Measurements from ENCODE around the gene EXOC3L4.

DNA sequence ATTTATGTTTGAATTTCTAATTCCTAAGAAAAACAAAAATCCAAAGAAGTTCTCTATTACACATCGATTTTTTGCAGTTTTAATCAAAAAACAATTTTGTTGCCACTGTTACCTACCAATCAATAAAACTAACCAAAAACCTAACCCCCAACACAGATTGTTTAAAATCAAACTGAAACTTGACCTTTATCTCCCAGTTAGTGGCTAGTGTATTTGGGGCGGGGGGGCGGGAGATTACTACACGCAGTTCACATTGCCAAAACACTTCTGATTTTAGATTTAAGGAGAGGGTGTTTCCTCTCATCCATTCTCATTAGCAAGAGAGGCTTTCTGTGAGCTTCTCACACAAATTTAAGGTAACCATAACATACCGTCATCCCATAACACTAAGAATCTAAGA, 43.6 kb upstream of the EXOC3L4 start:
- TF ChIP-seq CTCF (IDR thresholded peaks at IDR 0.05; ENCODE audit: poor library complexity, severe bottlenecking) (no peak), SMC3 (conservative IDR thresholded peaks at IDR 0.05; ENCODE audit: poor library complexity) (no peak), EP300 (conservative IDR thresholded peaks at IDR 0.05; ENCODE audit: poor library complexity, severe bottlenecking) (no peak), RAD21 (conservative IDR thresholded peaks at IDR 0.05) (no peak)
- TF ChIP-seq, protein P1, sequence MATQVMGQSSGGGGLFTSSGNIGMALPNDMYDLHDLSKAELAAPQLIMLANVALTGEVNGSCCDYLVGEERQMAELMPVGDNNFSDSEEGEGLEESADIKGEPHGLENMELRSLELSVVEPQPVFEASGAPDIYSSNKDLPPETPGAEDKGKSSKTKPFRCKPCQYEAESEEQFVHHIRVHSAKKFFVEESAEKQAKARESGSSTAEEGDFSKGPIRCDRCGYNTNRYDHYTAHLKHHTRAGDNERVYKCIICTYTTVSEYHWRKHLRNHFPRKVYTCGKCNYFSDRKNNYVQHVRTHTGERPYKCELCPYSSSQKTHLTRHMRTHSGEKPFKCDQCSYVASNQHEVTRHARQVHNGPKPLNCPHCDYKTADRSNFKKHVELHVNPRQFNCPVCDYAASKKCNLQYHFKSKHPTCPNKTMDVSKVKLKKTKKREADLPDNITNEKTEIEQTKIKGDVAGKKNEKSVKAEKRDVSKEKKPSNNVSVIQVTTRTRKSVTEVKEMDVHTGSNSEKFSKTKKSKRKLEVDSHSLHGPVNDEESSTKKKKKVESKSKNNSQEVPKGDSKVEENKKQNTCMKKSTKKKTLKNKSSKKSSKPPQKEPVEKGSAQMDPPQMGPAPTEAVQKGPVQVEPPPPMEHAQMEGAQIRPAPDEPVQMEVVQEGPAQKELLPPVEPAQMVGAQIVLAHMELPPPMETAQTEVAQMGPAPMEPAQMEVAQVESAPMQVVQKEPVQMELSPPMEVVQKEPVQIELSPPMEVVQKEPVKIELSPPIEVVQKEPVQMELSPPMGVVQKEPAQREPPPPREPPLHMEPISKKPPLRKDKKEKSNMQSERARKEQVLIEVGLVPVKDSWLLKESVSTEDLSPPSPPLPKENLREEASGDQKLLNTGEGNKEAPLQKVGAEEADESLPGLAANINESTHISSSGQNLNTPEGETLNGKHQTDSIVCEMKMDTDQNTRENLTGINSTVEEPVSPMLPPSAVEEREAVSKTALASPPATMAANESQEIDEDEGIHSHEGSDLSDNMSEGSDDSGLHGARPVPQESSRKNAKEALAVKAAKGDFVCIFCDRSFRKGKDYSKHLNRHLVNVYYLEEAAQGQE (IDR thresholded peaks at IDR 0.05; ENCODE audit: borderline replicate concordance): no peak

All from neural cell (in vitro differentiated cells).